Lower leg skin (tissue), 3 donors: ENCODE data around the gene NHERF2.

Experiments used
- POLR2A ChIP-seq, 2 donors: fragments of 450-650 bp; IDR thresholded peaks; one replicate each; pipeline ENCODE4 v1.6.1; 2016 to 2017; ENCODE audit warnings: antibody characterized with exemption in 2 of 2, mild to moderate bottlenecking in 1 of 2, moderate library complexity in 1 of 2
- TF ChIP-seq, protein P1 (sequence below), 3 donors: fragments of 450-650 bp; IDR thresholded peaks; one replicate each; pipeline ENCODE4 v1.5.1; 2016; ENCODE audit warnings: antibody characterized with exemption in 3 of 3, mild to moderate bottlenecking in 3 of 3, moderate library complexity in 2 of 3

DNA sequence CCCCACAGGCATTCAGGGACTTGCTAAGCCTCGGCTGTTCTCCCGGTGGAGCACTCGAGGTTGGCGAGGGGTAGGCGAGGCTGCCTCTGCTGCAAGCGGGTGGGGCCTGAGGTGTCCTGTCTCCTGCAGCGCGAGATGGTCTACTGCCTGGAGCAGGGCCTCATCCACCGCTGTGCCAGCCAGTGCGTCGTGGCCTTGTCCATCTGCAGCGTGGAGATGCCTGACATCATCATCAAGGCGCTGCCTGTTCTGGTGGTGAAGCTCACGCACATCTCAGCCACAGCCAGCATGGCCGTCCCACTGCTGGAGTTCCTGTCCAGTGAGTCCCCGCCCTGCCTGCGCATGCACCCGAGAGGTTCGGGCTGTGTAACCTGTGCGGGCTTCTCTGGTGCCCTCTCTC is 47.4 kb downstream of the NHERF2 start:
- TF ChIP-seq, protein P1, sequence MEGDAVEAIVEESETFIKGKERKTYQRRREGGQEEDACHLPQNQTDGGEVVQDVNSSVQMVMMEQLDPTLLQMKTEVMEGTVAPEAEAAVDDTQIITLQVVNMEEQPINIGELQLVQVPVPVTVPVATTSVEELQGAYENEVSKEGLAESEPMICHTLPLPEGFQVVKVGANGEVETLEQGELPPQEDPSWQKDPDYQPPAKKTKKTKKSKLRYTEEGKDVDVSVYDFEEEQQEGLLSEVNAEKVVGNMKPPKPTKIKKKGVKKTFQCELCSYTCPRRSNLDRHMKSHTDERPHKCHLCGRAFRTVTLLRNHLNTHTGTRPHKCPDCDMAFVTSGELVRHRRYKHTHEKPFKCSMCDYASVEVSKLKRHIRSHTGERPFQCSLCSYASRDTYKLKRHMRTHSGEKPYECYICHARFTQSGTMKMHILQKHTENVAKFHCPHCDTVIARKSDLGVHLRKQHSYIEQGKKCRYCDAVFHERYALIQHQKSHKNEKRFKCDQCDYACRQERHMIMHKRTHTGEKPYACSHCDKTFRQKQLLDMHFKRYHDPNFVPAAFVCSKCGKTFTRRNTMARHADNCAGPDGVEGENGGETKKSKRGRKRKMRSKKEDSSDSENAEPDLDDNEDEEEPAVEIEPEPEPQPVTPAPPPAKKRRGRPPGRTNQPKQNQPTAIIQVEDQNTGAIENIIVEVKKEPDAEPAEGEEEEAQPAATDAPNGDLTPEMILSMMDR (IDR thresholded peaks at IDR 0.05), result no peak
- TF ChIP-seq POLR2A (IDR thresholded peaks at IDR 0.05), result no peak
